Neuronal stem cell (in vitro differentiated cells): ENCODE results near the gene TGM6.

ENCODE experiments used
- DNase-seq: peaks from one replicate; pipeline ENCODE4 v3.0.0-alpha.2; 2013; ENCODE audit warnings: low spot score
- H2AFZ ChIP-seq: one replicate; pipeline ENCODE4 v1.6.1; 2013; ENCODE audit warnings: mild to moderate bottlenecking, low read length, inconsistent platforms
- H2AK5ac ChIP-seq: 2 replicates; pipeline ENCODE4 v1.6.1; 2013; ENCODE audit warnings: low read depth, mild to moderate bottlenecking, inconsistent platforms, low read length, moderate library complexity, mixed read lengths
- H2BK120ac ChIP-seq: 2 replicates; pipeline ENCODE4 v1.6.1; 2013; ENCODE audit warnings: low read depth, mild to moderate bottlenecking, inconsistent platforms, low read length, moderate library complexity, mixed read lengths
- H2BK12ac ChIP-seq: one replicate; pipeline ENCODE4 v1.6.1; 2013; ENCODE audit warnings: low read length, inconsistent platforms
- H2BK15ac ChIP-seq: 2 replicates; pipeline ENCODE4 v1.6.1; 2013; ENCODE audit warnings: mild to moderate bottlenecking, low read length, inconsistent platforms, mixed read lengths
- H2BK5ac ChIP-seq: one replicate; pipeline ENCODE4 v1.6.1; 2013; ENCODE audit warnings: inconsistent platforms, mild to moderate bottlenecking, low read length, moderate library complexity
- H3K14ac ChIP-seq: one replicate; pipeline ENCODE4 v1.6.1; 2013; ENCODE audit warnings: low read length, inconsistent platforms
- H3K18ac ChIP-seq: 2 replicates; pipeline ENCODE4 v1.6.1; 2013; ENCODE audit warnings: low read length, inconsistent platforms
- H3K23ac ChIP-seq: 2 replicates; pipeline ENCODE4 v1.6.1; 2013; ENCODE audit warnings: low read depth, mild to moderate bottlenecking, mixed read lengths, low read length, inconsistent platforms; ENCODE audit not compliant: poor library complexity
- H3K27ac ChIP-seq: replicated peaks from 3 replicates; pipeline ENCODE4 v1.5.1; 2013; ENCODE audit warnings: low read length, inconsistent platforms
- H3K27me3 ChIP-seq, 3 experiments: 2 replicates each; pipeline ENCODE4 v1.6.1; 2013; ENCODE audit warnings: low read length in 3 of 3, mild to moderate bottlenecking in 2 of 3, inconsistent platforms in 1 of 3, low read depth in 1 of 3, mixed read lengths in 1 of 3, moderate library complexity in 1 of 3; ENCODE audit not compliant: control insufficient read depth in 3 of 3, insufficient read depth in 3 of 3
- H3K36me3 ChIP-seq, 2 donors: replicated peaks in 1 of 2; 2 replicates each; pipeline ENCODE4 v1.6.1; 2013; ENCODE audit warnings: low read length in 2 of 2; ENCODE audit not compliant: control insufficient read depth in 2 of 2, insufficient read depth in 2 of 2
- H3K4ac ChIP-seq: 2 replicates; pipeline ENCODE4 v1.6.1; 2013; ENCODE audit warnings: inconsistent platforms, mild to moderate bottlenecking, low read length, moderate library complexity
- H3K4me1 ChIP-seq, 2 donors: 1 replicate in 1 of 2; 2 replicates in 1 of 2; pipeline ENCODE4 v1.6.1; 2013; ENCODE audit warnings: low read length in 2 of 2, low read depth in 1 of 2; ENCODE audit not compliant: control insufficient read depth in 2 of 2, insufficient read depth in 1 of 2
- H3K4me2 ChIP-seq: one replicate; pipeline ENCODE4 v1.6.1; 2013; ENCODE audit warnings: mild to moderate bottlenecking, low read length, inconsistent platforms; ENCODE audit not compliant: insufficient read depth, poor library complexity, severe bottlenecking
- H3K4me3 ChIP-seq, 2 donors: 2 replicates each; pipeline ENCODE4 v1.5.1; 2013; ENCODE audit warnings: low read length in 2 of 2, mild to moderate bottlenecking in 2 of 2, inconsistent platforms in 1 of 2, moderate library complexity in 1 of 2
- H3K79me1 ChIP-seq: one replicate; pipeline ENCODE4 v1.6.1; 2013; ENCODE audit warnings: low read depth, mild to moderate bottlenecking, inconsistent platforms, low read length, moderate library complexity
- H3K9ac ChIP-seq: one replicate; pipeline ENCODE4 v1.6.1; 2013; ENCODE audit warnings: mild to moderate bottlenecking, low read depth, low read length, inconsistent platforms; ENCODE audit not compliant: poor library complexity
- H3K9me3 ChIP-seq, 2 donors: replicated peaks in 1 of 2; 2 replicates each; pipeline versions ENCODE3 to v1.6.1; 2013; ENCODE audit warnings: low read length in 2 of 2, mild to moderate bottlenecking in 2 of 2, inconsistent platforms in 1 of 2, low read depth in 1 of 2, mixed read lengths in 1 of 2, moderate library complexity in 1 of 2; ENCODE audit not compliant: control insufficient read depth in 2 of 2, insufficient read depth in 1 of 2
- H4K8ac ChIP-seq: one replicate; pipeline ENCODE4 v1.6.1; 2013; ENCODE audit warnings: low read depth, mild to moderate bottlenecking, inconsistent platforms, low read length, moderate library complexity
- H4K91ac ChIP-seq: one replicate; pipeline ENCODE4 v1.6.1; 2013; ENCODE audit warnings: low read length, low read depth, mild to moderate bottlenecking, inconsistent platforms; ENCODE audit not compliant: poor library complexity
- WGBS, 2 donors: extraction: QIAGEN DNeasy Blood & Tissue Kit; methylation state at CpG; one replicate each; pipeline ENCODE4 v1.1.7; 2013; ENCODE audit warnings: missing lambda C conversion rate in 2 of 2, mixed read lengths in 1 of 2; ENCODE audit not compliant: insufficient read length in 2 of 2, insufficient replicate concordance in 1 of 2; ENCODE audit errors: extremely low coverage in 2 of 2; 5-methylcytosine and 5-hydroxymethylcytosine counted together

TGM6 gene

GRCh38 chr20:2420510-2420909, 39.8 kb downstream of the TGM6 start:
- Histone ChIP-seq H4K8ac (no peak overlapping the region), H3K4me1 (no peaks in the 10 kb centered on the region), H2AK5ac (no peak overlapping the region), H2BK15ac (no peak overlapping the region), H3K4me3 (no peak overlapping the region), H3K23ac (no peak overlapping the region), H2AFZ (no peak overlapping the region), H3K9ac (no peak overlapping the region), H3K14ac (no peak overlapping the region), H3K79me1 (no peaks in the 10 kb centered on the region), H2BK12ac (no peak overlapping the region), H3K27ac (no peak overlapping the region), H3K27me3 (peaks cover 0 to 7% (median 0%) of the 10 kb centered on the region in 3 experiments), H3K18ac (no peak overlapping the region), H4K91ac (no peak overlapping the region), H2BK120ac (no peak overlapping the region), H3K4me2 (no peak overlapping the region), H3K4ac (no peak overlapping the region), H3K36me3 (no peaks in the 10 kb centered on the region), H3K9me3 (no peaks in the 10 kb centered on the region), H2BK5ac (no peak overlapping the region)
- no peak for DNase-seq
- WGBS, 2 donors: no CpG with 5 or more reads among the region's 1 CpG

GRCh38 chr20:2421247-2421646, 40.5 kb downstream of the TGM6 start:
- no peak overlapping the region for H3K18ac ChIP-seq

DNA sequence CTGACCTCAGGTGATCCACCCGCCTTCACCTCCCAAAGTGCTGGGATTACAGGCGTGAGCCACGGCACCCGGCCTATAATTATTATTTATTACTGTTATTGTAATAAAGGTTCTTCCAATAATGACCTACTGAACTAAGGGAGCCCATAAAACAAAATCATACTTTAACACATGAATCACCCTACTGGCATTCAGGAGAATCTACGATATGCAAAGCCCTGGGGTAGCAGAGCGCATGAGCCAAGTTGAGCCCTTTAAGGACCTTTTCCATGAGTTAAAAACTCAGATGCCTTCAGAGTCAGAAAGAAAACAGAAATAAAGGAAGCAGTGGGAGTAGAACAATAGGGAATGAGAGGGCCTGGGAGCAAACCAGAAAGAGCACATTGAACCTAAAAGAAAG, 48.4 kb downstream of the TGM6 start:
- Histone ChIP-seq H2BK12ac (no peak overlapping the region), H2BK120ac (no peak overlapping the region), H3K4me1 (no peaks in the 10 kb centered on the region), H3K18ac (no peak overlapping the region), H2AK5ac (no peak overlapping the region), H3K79me1 (no peaks in the 10 kb centered on the region), H3K4ac (no peak overlapping the region), H3K23ac (no peak overlapping the region), H3K9ac (no peak overlapping the region), H3K4me2 (no peak overlapping the region), H2BK5ac (no peak overlapping the region), H4K8ac (no peak overlapping the region), H2AFZ (no peak overlapping the region), H3K27ac (no peak overlapping the region), H3K4me3 (no peak overlapping the region), H3K14ac (no peak overlapping the region), H3K36me3 (no peaks in the 10 kb centered on the region), H4K91ac (no peak overlapping the region), H2BK15ac (no peak overlapping the region), H3K9me3 (no peaks in the 10 kb centered on the region), H3K27me3 (peaks cover 0 to 4% (median 0%) of the 10 kb centered on the region in 3 experiments)
- no CpG with 5 or more reads among the region's 6 CpGs for WGBS, 2 donors
- no peak for DNase-seq

More at GRCh38 chr20:2421247-2421646, 40.5 kb downstream of the TGM6 start:
- H4K91ac ChIP-seq: no peak overlapping the region
- DNase-seq: no peak
- H3K27me3 ChIP-seq: peaks cover 0 to 7% (median 0%) of the 10 kb centered on the region in 3 experiments
- no peaks in the 10 kb centered on the region for H3K9me3 ChIP-seq
- no peak overlapping the region for H2BK5ac ChIP-seq
- H3K9ac ChIP-seq: no peak overlapping the region
- H3K23ac ChIP-seq: no peak overlapping the region
- no peaks in the 10 kb centered on the region for H3K36me3 ChIP-seq
- no peak overlapping the region for H3K14ac ChIP-seq
- no CpG with 5 or more reads among the region's 5 CpGs for WGBS, 2 donors
- H3K27ac ChIP-seq: no peak overlapping the region
- no peak overlapping the region for H2BK120ac ChIP-seq
- H2BK15ac ChIP-seq: no peak overlapping the region
- H2BK12ac ChIP-seq: no peak overlapping the region
- no peak overlapping the region for H3K4me2 ChIP-seq
- no peak overlapping the region for H4K8ac ChIP-seq
- H2AK5ac ChIP-seq: no peak overlapping the region
- no peak overlapping the region for H3K4me3 ChIP-seq
- H3K79me1 ChIP-seq: no peaks in the 10 kb centered on the region
- H3K4me1 ChIP-seq: no peaks in the 10 kb centered on the region
- no peak overlapping the region for H2AFZ ChIP-seq
- no peak overlapping the region for H3K4ac ChIP-seq

GRCh38 chr20:2430538-2430937, 49.8 kb downstream of the TGM6 start:
- H4K8ac ChIP-seq: no peak overlapping the region
- no CpG with 5 or more reads among the region's 4 CpGs for WGBS, 2 donors
- no peak overlapping the region for H2BK5ac ChIP-seq
- H4K91ac ChIP-seq: no peak overlapping the region
- H3K27ac ChIP-seq: no peak overlapping the region
- H3K4me2 ChIP-seq: no peak overlapping the region
- H2BK120ac ChIP-seq: no peak overlapping the region
- H3K4ac ChIP-seq: peak overlapping the region; percentile 12
- no peak overlapping the region for H2BK15ac ChIP-seq
- H2BK12ac ChIP-seq: no peak overlapping the region
- H3K36me3 ChIP-seq: no peaks in the 10 kb centered on the region
- no peak overlapping the region for H2AK5ac ChIP-seq
- H3K27me3 ChIP-seq: peaks cover 0 to 9% (median 0%) of the 10 kb centered on the region in 3 experiments
- peak overlapping the region; percentile 54 for H3K9ac ChIP-seq
- H2AFZ ChIP-seq: no peak overlapping the region
- DNase-seq: no peak
- no peaks in the 10 kb centered on the region for H3K79me1 ChIP-seq
- H3K23ac ChIP-seq: no peak overlapping the region
- H3K18ac ChIP-seq: no peak overlapping the region
- H3K4me3 ChIP-seq: no peak overlapping the region
- H3K14ac ChIP-seq: peak overlapping the region; percentile 25
- H3K4me1 ChIP-seq: no peaks in the 10 kb centered on the region
- H3K9me3 ChIP-seq: no peaks in the 10 kb centered on the region
